Measurements from ENCODE around the gene TCOF1. TPM values are rescaled to one million over a fixed set of nuclear protein-coding genes. Genes with fewer than 3 reads are reported as not detected.

Gene TCOF1
- total RNA-seq, 4 donors from 2014 or later: 17.5 to 36.5 (median 20.3) TPM

DNA sequence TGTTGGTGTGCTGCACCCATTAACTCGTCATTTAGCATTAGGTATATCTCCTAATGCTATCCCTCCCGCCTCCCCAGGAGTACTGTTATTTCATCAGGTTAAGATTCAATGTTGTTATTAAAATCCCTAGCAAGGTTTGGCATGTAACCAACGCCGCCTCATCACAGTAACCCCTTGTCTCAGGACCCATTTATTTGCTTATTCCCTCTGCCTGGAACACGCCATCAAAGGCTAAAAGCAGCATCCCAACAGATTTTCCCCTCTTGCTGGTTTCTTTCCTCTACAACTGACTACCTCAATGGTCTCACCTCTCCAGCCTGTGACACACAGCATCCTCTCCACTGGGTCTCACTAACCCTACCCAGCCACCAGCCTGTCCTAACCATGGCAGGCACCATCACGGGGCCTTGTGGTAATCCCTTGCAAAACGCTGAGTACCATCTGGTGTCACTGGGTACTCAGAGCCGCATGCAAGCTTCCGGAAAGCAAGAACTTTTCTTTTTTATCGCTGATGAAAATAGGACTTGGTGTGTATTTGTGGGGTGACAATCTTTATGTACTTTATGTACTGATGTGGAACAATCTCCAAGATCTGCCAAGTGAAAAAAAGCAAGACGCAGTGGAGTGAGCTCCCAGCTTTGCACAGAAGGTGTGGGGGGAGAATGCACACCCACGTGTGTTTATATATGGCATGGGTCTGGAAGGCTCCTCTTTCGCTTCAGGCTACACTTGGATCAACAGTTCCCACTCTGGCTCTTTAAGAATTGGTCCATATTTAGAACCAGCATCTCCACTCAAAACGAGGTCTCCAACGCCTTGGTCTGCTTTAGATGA, 86.0 kb downstream of the TCOF1 start:
- no peak for ATAC-seq (ENCODE audit: low FRiP score)
- DNase-seq (ENCODE audit: low spot score): no peak
- no peak for TF ChIP-seq CTCF (IDR thresholded peaks at IDR 0.05)

DNA sequence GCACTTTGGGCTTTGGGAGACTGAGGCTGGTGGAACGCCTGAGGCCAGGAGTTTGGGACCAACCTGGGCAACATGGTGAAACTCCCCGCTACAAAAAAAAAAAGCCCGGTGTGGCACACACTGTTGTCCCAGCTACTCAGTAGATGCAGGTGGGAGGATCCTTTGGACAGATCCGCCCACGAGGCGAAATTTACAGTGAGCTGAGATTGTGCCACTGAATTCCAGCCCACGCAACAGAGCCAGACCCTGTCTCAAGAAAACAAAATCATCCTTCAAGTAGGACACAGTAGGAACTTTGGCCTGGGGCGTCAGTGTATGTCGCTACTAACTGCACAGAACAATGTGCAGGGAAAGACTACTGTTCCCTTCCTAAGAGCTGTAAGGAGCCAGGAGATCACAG, 87.3 kb downstream of the TCOF1 start:
- ATAC-seq (ENCODE audit: low FRiP score) (no peak), DNase-seq (ENCODE audit: low spot score) (no peak)
- TF ChIP-seq CTCF (IDR thresholded peaks at IDR 0.05): no peak

DNA sequence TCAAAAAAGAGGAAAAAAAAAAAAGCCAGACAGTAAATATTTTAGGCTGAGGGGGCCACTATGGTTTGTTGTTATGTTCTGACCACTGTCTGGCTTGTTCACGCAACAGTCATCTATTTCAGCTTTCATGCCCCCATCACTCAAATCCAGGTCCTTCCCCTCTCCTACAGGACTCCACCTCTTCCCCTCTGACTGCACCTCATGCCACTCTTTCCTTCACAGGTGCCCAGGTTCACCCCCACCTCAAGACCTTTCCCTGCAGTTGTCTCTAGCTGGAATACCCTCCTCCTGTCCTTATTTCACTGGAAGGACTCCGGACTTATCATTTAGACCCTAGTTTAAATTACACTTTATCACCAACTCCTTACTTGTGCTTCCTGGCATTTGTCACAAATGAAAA, 88.6 kb downstream of the TCOF1 start:
- TF ChIP-seq CTCF (IDR thresholded peaks at IDR 0.05): no peak
- ATAC-seq (ENCODE audit: low FRiP score): no peak
- DNase-seq (ENCODE audit: low spot score): no peak

DNA sequence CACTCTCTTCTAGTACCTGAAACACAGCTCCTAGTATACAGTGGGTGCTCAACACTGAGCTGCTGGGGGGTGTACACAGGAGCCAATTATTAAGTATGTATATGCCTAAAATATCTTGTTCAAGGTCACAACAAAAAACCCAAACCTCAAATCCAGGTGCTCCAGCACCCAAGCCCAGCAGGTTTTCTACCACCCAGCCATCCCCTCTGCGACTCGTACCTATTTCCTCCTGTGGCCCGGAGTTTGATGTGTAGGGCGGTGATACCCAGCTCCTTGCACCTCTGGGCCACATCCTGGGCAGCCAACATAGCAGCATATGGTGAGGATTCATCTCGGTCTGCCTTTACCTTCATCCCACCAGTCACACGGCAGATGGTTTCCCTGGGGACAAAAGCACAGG, 89.1 kb downstream of the TCOF1 start:
- DNase-seq (ENCODE audit: low spot score): no peak
- no peak for ATAC-seq (ENCODE audit: low FRiP score)
- TF ChIP-seq CTCF (IDR thresholded peaks at IDR 0.05): no peak

DNA sequence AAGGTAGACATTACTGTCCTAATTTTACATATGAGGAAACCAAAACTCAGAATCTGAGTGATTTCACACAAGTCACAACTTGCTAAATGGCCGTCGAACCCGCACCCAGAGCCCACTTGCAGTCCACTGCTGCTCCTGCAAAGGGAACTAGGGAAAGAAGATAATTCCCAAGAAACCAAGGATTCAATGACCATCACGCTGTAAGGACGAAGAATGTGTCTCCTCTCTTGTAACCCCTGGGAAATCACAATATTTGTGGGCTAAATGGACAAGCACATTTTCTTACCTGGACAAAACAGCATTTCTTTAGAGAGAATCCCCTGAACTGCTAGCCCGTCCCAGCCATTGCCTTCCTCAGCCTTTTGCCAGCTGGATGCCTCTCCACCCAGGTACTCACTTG, 89.7 kb downstream of the TCOF1 start:
- no peak for TF ChIP-seq CTCF (IDR thresholded peaks at IDR 0.05)
- no peak for DNase-seq (ENCODE audit: low spot score)
- ATAC-seq (ENCODE audit: low FRiP score): no peak

GRCh38 chr5:150448334-150448733, 90.8 kb downstream of the TCOF1 start:
- no peak for DNase-seq (ENCODE audit: low spot score)
- no peak for TF ChIP-seq CTCF (IDR thresholded peaks at IDR 0.05)
- ATAC-seq (ENCODE audit: low FRiP score): no peak

DNA sequence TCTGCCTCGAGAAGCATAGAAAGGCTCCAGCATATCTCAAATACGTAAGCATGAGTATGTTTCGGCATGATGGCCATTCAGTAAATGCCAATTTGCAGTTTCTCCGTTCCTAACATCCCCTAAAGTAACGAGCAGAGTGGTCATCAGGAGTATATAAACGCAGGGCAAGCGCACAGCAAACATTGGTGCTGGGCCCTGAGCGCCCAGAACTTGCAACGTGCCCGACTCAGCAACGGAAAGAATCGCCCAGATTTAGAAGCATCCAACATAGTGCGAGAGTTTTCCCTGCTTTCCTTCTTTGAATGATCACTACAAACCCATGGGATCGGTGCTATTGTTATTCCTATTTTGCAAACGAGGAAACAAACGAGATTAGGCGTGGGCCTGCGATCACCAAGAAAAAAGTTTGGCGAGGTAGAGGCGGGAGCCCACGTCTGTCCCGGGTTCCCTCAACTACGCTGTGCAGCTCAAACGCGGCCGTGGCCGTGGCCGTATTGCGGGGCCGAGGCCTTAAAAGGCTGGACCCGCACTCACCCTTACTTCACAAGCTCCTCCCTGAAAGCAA, 91.5 kb downstream of the TCOF1 start:
- DNase-seq (ENCODE audit: low spot score) (no peak), ATAC-seq (ENCODE audit: low FRiP score) (peak; percentile 57)
- no peak for TF ChIP-seq CTCF (IDR thresholded peaks at IDR 0.05)

Data from omental fat pad (tissue), 4 donors.